GM21529 (cell line): ENCODE data around the gene GABPB1.

Experiments used
- ATAC-seq: cut with Tn5 transposase; IDR thresholded peaks from one replicate; pipeline ENCODE4 v1.9.1; 2021; ENCODE audit not compliant: unreplicated experiment

GABPB1 gene

GRCh38 chr15:50244959-50245624 lies 109.9 kb downstream of the GABPB1 start:
- no peak for ATAC-seq

- no peak for ATAC-seq
Measured at GRCh38 chr15:50244153-50244552, 110.8 kb downstream of the GABPB1 start.

GRCh38 chr15:50241684-50242450 lies 113.1 kb downstream of the GABPB1 start:
- ATAC-seq, result no peak

- no peak for ATAC-seq
Measured at GRCh38 chr15:50238255-50238654, 116.7 kb downstream of the GABPB1 start.

- no peak for ATAC-seq
Measured at GRCh38 chr15:50236433-50236832, 118.6 kb downstream of the GABPB1 start.

GRCh38 chr15:50235794-50236193 lies 119.2 kb downstream of the GABPB1 start:
- no peak for ATAC-seq

- no peak for ATAC-seq
Measured at GRCh38 chr15:50234764-50235163, 120.2 kb downstream of the GABPB1 start.

- ATAC-seq, result no peak
Measured at GRCh38 chr15:50233192-50233736, 121.7 kb downstream of the GABPB1 start.

GRCh38 chr15:50232791-50233190 lies 122.2 kb downstream of the GABPB1 start:
- no peak for ATAC-seq

- no peak for ATAC-seq
Measured at GRCh38 chr15:50231761-50232160, 123.2 kb downstream of the GABPB1 start.

- ATAC-seq, result no peak
Measured at GRCh38 chr15:50229336-50229735, 125.7 kb downstream of the GABPB1 start.

GRCh38 chr15:50228866-50229265 lies 126.1 kb downstream of the GABPB1 start:
- no peak for ATAC-seq

GRCh38 chr15:50227076-50227475 lies 127.9 kb downstream of the GABPB1 start:
- ATAC-seq, result no peak

- no peak for ATAC-seq
Measured at GRCh38 chr15:50225938-50226337, 129.1 kb downstream of the GABPB1 start.
